ENCODE measurements around the gene CHN2.

The CHN2 gene

DNA sequence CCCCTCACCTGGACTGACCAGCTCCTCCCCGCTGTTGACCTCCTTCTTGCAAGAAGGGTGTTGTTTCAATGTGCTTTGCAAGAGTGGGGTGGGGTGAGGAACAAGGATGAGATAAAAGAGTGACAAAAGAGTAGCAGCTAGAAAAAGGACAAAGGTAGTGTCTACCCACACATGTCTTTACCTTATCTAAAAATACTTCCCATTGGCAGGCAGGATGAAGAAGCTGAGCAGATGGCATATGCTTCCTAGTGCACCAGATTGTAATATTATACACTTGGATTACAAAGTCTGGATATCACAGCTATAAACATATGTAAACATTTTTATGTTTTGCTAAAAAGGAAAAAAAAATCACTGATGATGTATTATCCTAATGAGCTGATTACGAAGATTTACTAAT lies 34.5 kb downstream of the CHN2 start:
- DNase-seq = no peak

- DNase-seq = no peak
Measured at GRCh38 chr7:29229946-29230345, 35.4 kb downstream of the CHN2 start.

DNA sequence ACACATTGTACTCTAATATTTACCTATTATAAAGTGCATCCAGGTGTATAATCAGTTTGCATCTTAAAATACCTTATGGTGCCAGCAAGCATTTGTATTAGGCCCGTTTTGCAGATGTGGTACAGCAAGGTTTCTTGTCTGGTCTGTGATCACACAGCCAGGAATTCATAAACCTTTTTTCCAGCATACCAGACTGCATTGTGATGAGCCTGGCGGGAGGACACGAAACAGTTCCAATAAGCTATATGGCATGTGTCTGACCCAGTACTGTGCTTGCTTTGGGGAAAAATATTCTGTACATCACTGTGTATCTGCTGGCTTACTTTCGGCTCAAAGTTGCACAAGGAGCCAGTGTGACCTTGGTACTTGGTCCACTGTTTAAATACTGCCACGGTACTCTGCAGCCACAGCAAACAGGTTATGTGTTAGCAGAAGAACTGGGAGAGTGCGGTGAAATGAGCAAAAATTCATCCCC lies 36.3 kb downstream of the CHN2 start:
- no peak for DNase-seq

DNA sequence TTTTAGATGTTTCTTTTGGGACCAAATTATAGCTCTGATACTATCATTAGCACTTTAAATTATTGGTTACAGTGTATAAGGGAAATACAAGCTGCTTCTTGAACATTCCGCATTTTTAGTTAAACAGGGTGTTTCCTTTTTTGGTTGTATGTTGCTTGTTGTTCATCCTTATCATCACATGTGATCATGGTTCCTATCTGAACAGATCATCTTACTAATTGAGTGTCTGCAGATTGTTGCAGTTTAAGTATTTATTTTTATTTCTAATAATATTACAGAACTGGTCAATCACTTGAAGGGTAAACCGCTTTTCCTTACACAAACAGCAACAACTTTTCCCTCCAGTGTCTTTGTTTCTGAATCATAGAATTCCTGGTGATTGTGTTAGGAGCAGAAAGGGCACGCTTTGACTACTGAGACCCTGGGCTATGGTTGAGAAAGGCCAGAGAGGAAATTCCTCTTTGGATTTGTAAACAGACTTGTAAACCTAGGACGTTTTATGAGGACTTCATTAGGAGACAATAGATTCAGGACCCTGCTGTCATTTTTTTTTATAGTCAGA lies 37.2 kb downstream of the CHN2 start:
- DNase-seq = no peak

- DNase-seq = no peak
Measured at GRCh38 chr7:29234438-29234837, 39.9 kb downstream of the CHN2 start.

GRCh38 chr7:29236071-29236580 lies 41.6 kb downstream of the CHN2 start:
- DNase-seq = no peak

DNA sequence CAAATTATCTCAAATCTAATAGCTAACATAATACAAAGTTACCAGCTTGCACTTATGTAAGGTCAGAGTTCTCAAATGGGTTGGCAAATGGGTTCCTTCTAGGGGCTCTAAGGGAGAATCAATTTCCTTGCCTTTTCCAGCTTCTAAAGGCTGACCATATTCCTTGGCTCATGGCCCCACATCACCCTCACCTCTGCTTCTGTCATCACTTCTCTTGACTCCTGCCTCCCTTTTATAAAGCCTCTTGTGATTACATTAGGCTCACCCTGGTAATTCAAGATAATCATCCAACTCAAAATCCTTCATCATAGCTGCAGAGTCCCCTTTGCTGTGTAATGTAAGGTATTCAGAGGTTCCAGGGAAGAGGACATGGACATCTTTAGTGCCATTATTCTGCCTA lies 42.1 kb downstream of the CHN2 start:
- no peak for DNase-seq

GRCh38 chr7:29237489-29237888 lies 42.9 kb downstream of the CHN2 start:
- no peak for DNase-seq

GRCh38 chr7:29239638-29240037 lies 45.1 kb downstream of the CHN2 start:
- DNase-seq = no peak

- DNase-seq = no peak
Measured at GRCh38 chr7:29242265-29242664, 47.7 kb downstream of the CHN2 start.

DNA sequence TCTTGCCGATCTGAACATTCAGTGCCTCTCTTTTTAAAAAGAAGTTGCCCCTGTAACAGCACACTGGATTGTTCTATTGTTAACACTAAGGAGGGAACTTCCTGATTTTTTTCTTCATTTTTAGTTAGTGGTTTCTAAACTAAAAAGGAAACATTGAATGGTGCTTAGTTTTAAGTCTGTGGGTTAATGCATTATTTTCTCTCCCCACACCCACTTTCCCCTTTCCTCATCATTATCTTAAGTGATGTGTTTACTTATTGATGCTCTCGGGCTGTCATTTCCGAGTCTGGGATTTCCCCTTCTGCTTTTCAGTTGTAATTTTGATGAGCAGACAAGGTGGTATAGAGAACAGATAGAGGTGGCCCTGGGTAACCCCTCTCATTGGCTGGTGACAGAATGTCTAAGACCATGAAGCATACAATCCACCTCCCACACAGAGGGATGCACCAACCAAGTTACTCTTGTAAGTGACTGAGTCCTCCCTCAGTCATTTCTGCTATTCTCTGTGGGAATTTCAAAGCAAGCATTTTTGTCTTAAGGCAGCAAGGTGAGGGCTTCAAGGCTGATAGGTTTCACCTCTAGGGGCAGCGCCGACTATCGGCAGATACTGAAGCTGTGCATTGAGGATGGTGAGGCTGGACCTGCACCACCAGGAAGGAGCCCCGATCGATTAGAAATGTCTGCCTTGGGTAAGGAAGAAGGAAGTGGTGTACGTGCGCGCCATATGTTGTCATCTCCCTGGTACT lies 49.5 kb downstream of the CHN2 start:
- DNase-seq = peak; percentile 70

DNA sequence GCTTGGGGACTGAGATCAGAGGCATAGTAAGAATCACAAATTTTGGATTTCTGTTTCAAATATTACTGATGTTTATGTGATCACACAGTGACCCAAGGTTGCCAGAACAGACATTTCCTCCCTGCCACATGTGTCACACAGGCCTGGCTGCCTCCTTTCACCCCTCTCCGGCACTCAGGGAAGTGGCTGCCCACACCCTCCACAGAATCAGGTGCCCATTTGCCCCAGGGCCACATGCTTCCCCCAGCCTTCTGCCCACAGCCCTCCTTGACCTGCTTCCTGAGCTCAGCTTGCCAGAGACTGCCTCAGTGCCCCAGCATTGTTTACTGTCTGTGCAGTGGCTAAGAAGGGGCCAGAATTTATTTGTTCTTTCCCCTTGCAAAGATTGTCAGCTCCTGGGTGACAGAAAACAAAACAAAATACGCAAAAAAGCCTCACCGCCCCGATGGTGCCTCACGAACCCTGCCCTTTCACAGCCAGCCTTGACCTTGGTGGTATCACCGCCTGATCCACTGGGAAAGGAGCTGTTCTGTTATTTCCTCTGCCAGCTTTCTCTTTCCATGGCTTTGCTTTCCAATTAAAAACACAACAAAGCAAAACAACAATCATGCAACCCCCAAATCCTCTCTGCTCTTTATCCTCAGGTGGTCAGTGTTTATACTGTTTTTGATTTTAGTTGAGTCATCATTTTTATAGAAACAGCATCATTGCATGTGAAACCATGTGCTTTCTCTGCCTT lies 52.8 kb downstream of the CHN2 start:
- DNase-seq = no peak

- DNase-seq = no peak
Measured at GRCh38 chr7:29247963-29248236, 53.3 kb downstream of the CHN2 start.

GRCh38 chr7:29248713-29249382 lies 54.3 kb downstream of the CHN2 start:
- DNase-seq = no peak

DNA sequence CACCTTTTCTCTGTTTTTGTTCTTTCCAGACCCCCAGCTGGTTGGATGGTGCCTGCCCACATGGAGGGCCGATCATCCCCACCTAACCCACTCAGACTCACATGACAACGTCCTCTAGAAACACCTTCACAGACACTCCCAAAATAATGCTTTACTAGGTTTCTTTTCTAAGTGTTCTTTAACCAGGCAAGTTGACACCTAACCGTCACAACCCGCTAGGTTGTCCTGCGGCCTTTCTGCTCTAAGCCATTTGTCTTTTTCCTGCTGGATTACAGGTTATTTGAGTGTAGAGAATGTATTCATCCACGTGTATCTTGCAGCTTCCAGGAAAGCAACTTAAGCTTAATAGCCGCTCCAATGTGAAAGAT lies 54.8 kb downstream of the CHN2 start:
- DNase-seq = no peak

DNA sequence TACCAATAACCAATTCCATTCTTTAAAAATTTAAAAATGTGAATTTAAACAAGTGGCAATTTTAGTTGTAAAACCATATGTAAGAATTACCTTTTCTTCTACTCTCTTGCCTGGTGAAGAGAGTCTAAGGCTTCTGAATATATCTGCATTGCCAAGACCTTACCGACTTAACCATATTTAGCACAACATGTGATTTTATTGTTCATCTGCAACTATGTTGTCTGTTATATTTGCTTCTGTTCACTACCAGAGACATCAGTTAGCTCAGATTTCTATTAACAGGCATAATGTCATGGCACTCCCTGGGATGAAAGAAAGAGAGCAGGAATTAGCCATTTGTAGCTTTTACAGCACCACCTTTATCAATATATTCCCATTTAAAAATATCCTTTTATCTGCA lies 55.3 kb downstream of the CHN2 start:
- DNase-seq = no peak

- DNase-seq = no peak
Measured at GRCh38 chr7:29253225-29253624, 58.6 kb downstream of the CHN2 start.

- no peak for DNase-seq
Measured at GRCh38 chr7:29254591-29254990, 60.0 kb downstream of the CHN2 start.

- no peak for DNase-seq
Measured at GRCh38 chr7:29255199-29255878, 60.8 kb downstream of the CHN2 start.

GRCh38 chr7:29255906-29256692 lies 61.5 kb downstream of the CHN2 start:
- no peak for DNase-seq

DNA sequence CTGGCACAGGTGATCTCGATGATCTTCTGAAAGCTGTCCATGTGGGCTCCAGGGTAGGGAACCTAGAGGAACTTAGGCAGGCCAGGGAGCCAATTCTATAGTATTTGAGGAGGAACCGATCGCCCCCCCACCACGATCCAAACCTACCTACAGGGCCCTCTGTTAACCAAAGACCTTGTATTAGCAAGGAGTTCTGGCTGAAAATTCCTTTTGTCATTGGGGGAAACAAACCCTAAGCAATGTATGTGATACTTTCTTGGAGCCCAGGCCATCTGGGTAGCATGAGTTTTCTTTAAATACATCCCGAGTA lies 62.1 kb downstream of the CHN2 start:
- DNase-seq = no peak

- DNase-seq = no peak
Measured at GRCh38 chr7:29258951-29259350, 64.4 kb downstream of the CHN2 start.
